Neural progenitor cell (in vitro differentiated cells): ENCODE results near the gene PTPRN2.
"Not testable (repeated sequence)": the region's sequence is repeated elsewhere in the genome, so short reads cannot be mapped to it uniquely, and the experiment has no call there.

Experiments
- EZH2 ChIP-seq: fragments of 200-600 bp; sonication (generic); IDR thresholded peaks from 2 replicates; pipeline ENCODE4 v1.6.1; 2017; ENCODE audit warnings: antibody characterized with exemption, mild to moderate bottlenecking, moderate library complexity
- EZH2phosphoT487 ChIP-seq: fragments of 200-600 bp; sonication (generic); IDR thresholded peaks from 2 replicates; pipeline ENCODE4 v1.6.1; 2017; ENCODE audit warnings: antibody characterized with exemption
- TF ChIP-seq, protein P1 (sequence below): fragments of 200-600 bp; sonication (generic); IDR thresholded peaks from 2 replicates; pipeline ENCODE4 v1.5.1; 2017; ENCODE audit warnings: antibody characterized with exemption, mild to moderate bottlenecking

DNA sequence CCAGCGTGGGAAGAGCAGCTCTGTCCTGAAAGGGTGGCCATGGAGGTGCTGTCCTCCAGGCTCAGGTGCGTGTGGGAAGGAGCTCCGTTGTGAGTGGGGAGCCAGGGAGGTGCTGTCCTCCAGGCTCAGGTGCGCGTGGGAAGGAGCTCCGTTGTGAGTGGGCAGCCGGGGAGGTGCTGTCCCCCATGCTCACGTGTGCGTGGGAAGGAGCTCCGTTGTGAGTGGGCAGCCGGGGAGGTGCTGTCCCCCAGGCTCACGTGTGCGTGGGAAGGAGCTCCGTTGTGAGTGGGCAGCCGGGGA, 691.3 kb downstream of the PTPRN2 start:
- TF ChIP-seq, protein P1, sequence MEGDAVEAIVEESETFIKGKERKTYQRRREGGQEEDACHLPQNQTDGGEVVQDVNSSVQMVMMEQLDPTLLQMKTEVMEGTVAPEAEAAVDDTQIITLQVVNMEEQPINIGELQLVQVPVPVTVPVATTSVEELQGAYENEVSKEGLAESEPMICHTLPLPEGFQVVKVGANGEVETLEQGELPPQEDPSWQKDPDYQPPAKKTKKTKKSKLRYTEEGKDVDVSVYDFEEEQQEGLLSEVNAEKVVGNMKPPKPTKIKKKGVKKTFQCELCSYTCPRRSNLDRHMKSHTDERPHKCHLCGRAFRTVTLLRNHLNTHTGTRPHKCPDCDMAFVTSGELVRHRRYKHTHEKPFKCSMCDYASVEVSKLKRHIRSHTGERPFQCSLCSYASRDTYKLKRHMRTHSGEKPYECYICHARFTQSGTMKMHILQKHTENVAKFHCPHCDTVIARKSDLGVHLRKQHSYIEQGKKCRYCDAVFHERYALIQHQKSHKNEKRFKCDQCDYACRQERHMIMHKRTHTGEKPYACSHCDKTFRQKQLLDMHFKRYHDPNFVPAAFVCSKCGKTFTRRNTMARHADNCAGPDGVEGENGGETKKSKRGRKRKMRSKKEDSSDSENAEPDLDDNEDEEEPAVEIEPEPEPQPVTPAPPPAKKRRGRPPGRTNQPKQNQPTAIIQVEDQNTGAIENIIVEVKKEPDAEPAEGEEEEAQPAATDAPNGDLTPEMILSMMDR = not testable (repeated sequence)
- TF ChIP-seq EZH2, EZH2phosphoT487: not testable (repeated sequence)
